Glutamatergic neuron (in vitro differentiated cells): ENCODE results near the gene DNAJC4. TPM values are rescaled to one million over a fixed set of nuclear protein-coding genes. Genes with fewer than 3 reads are reported as not detected.

Experiments used
- DNase-seq: peaks from one replicate; pipeline ENCODE4 v3.0.0; 2022
- H3K27ac Mint-ChIP-seq: one replicate; pipeline ENCODE4 v1.8.0; 2020; ENCODE audit warnings: mild to moderate bottlenecking, mixed read lengths, inconsistent platforms; ENCODE audit not compliant: unreplicated experiment
- H3K27me3 Mint-ChIP-seq: one replicate; pipeline ENCODE4 v1.8.0; 2020; ENCODE audit warnings: mild to moderate bottlenecking, moderate library complexity, mixed read lengths, inconsistent platforms; ENCODE audit not compliant: unreplicated experiment
- H3K36me3 Mint-ChIP-seq: one replicate; pipeline ENCODE4 v1.8.0; 2020; ENCODE audit warnings: mild to moderate bottlenecking, mixed read lengths, inconsistent platforms; ENCODE audit not compliant: unreplicated experiment
- H3K4me1 Mint-ChIP-seq: one replicate; pipeline ENCODE4 v1.8.0; 2020; ENCODE audit warnings: mild to moderate bottlenecking, low read depth, mixed read lengths, inconsistent platforms; ENCODE audit not compliant: unreplicated experiment
- H3K4me3 Mint-ChIP-seq: one replicate; pipeline ENCODE4 v1.8.0; 2020; ENCODE audit warnings: mild to moderate bottlenecking, mixed read lengths, inconsistent platforms; ENCODE audit not compliant: unreplicated experiment
- H3K9me3 Mint-ChIP-seq: one replicate; pipeline ENCODE4 v1.8.0; 2020; ENCODE audit warnings: mild to moderate bottlenecking, moderate library complexity, mixed read lengths, inconsistent platforms; ENCODE audit not compliant: unreplicated experiment
- CTCF ChIP-seq: fragments of 200-600 bp; sonication (generic); IDR thresholded peaks from one replicate; pipeline ENCODE4 v1.5.0; 2021; ENCODE audit not compliant: partially characterized antibody, unreplicated experiment
- total RNA-seq: library from RNA; stranded (reverse); fragmentation: NEBNext Ultra II Directional; extraction: Animal tissue kit (Norgen Biotek cat#: 25700); gene quantifications from one replicate; pipeline ENCODE4 v1.2.1, GENCODE V29; 2021; ENCODE audit not compliant: unreplicated experiment

DNAJC4 gene
- total RNA-seq, 1 donor from 2014 or later = 30.5 TPM

GRCh38 chr11:64204464-64204989, 25.8 kb upstream of the DNAJC4 start:
- Mint-ChIP-seq H3K27me3 (peaks cover 5% of the 10 kb centered on the region), H3K4me3 (peak overlapping the region; percentile 28), H3K27ac (peak overlapping the region; percentile 80), H3K36me3 (no peaks in the 10 kb centered on the region), H3K4me1 (peaks cover 10% of the 10 kb centered on the region), H3K9me3 (peaks cover 4% of the 10 kb centered on the region)
- TF ChIP-seq CTCF = no peak
- DNase-seq = peak; percentile 74

- peaks cover 10% of the 10 kb centered on the region for H3K4me1 Mint-ChIP-seq
- H3K36me3 Mint-ChIP-seq = no peaks in the 10 kb centered on the region
- peaks cover 5% of the 10 kb centered on the region for H3K9me3 Mint-ChIP-seq
- TF ChIP-seq CTCF = no peak
- no peak within 1 kb of the TSS for H3K4me3 Mint-ChIP-seq
- peak within 1 kb of the TSS; percentile 59 for H3K27ac Mint-ChIP-seq
- H3K27me3 Mint-ChIP-seq = peaks cover 5% of the 10 kb centered on the region
- DNase-seq = no peak
Measured at GRCh38 chr11:64206457-64207255, 23.7 kb upstream of the DNAJC4 start, which contains the start of gene FERMT3. Gene FERMT3, plus strand, starts transcription at chr11:64206721. Its CDS starts 644 bp downstream, at chr11:64207365.

GRCh38 chr11:64207256-64208085, 22.9 kb upstream of the DNAJC4 start:
- DNase-seq = no peak
- Mint-ChIP-seq H3K36me3 (no peaks in the 10 kb centered on the region), H3K27ac (no peak overlapping the region), H3K27me3 (peaks cover 9% of the 10 kb centered on the region), H3K4me3 (no peak overlapping the region), H3K4me1 (peaks cover 10% of the 10 kb centered on the region), H3K9me3 (peaks cover 5% of the 10 kb centered on the region)
- TF ChIP-seq CTCF = no peak

GRCh38 chr11:64208086-64208795, 22.1 kb upstream of the DNAJC4 start:
- Mint-ChIP-seq H3K4me3 (no peak overlapping the region), H3K27me3 (peaks cover 10% of the 10 kb centered on the region), H3K9me3 (peaks cover 5% of the 10 kb centered on the region), H3K27ac (no peak overlapping the region), H3K36me3 (no peaks in the 10 kb centered on the region), H3K4me1 (peaks cover 9% of the 10 kb centered on the region)
- no peak for TF ChIP-seq CTCF
- DNase-seq = no peak
